K562 (cell line): ENCODE data around the gene FAM131C. TPM values are rescaled to one million over a fixed set of nuclear protein-coding genes. Genes with fewer than 3 reads are reported as not detected.

Experiments
- ATAC-seq: fragments of 200-7000 bp; cut with Tn5 transposase; 3 replicates; pipeline ENCODE4 v1.9.1; 2020; ENCODE audit warnings: moderate library complexity
- BruUV-seq: library from RNA; stranded (reverse); fragments of 400-500 nt; replicated peaks from 2 replicates; lab custom pipeline; 2021; lab: Mats Ljungman, UMichigan
- CTCF ChIA-PET: fragments of 300-600 bp; formaldehyde crosslinking; extraction: SDS; loops from one replicate; lab custom pipeline; 2021; ENCODE audit warnings: low intra/inter-chr PET ratio; lab: Yijun Ruan, JAX
- POLR2A ChIA-PET: fragments of 300-600, 350-650 bp; sonication (Branson Sonifier 250); formaldehyde crosslinking; extraction: SDS; loops from one replicate; lab custom pipeline; 2021; ENCODE audit warnings: antibody characterized with exemption, inconsistent platforms; lab: Yijun Ruan, JAX
- DNase-seq, 4 experiments: peaks; one replicate each; pipeline versions ENCODE4 v3.0.0 to v3.0.0-alpha.2; 2011 to 2018; ENCODE audit warnings: low spot score in 3 of 4, mixed read lengths in 3 of 4; ENCODE audit errors: extremely low read depth in 1 of 4
- FAIRE-seq: peaks from 2 replicates; lab custom pipeline; 2011; peaks lifted over from hg19 to GRCh38; lab: Jason Lieb, UNC
- H2AFZ ChIP-seq: 2 replicates; pipeline ENCODE4 v1.6.0; 2011; ENCODE audit warnings: low read depth, low read length, control low read depth, inconsistent platforms
- H3K27ac ChIP-seq: fragments of 200-600 bp; 3 replicates; pipeline ENCODE4 v1.8.0; 2011; ENCODE audit warnings: low read depth, mild to moderate bottlenecking, control low read depth, inconsistent platforms, low read length, moderate library complexity, mixed read lengths; ENCODE audit errors: extremely low read depth
- H3K27me3 ChIP-seq, 2 experiments: fragments of 300-600 bp in 1 of 2; 2 replicates in 1 of 2; 3 replicates in 1 of 2; pipeline versions ENCODE4 v1.6.0 to v1.8.0; 2011; ENCODE audit warnings: inconsistent platforms in 2 of 2, low read length in 2 of 2, mild to moderate bottlenecking in 1 of 2, mixed read lengths in 1 of 2, moderate library complexity in 1 of 2; ENCODE audit not compliant: control insufficient read depth in 2 of 2, insufficient read depth in 2 of 2
- H3K36me3 ChIP-seq: fragments of 300-600 bp; 3 replicates; pipeline ENCODE4 v1.8.0; 2011; ENCODE audit warnings: mild to moderate bottlenecking, low read length, inconsistent platforms; ENCODE audit not compliant: control insufficient read depth, insufficient read depth
- H3K4me1 ChIP-seq, 2 experiments: fragments of 200-600 bp in 1 of 2; replicated peaks in 1 of 2; 2 replicates in 1 of 2; 3 replicates in 1 of 2; pipeline versions ENCODE4 v1.5.1 to v1.8.0; 2011; ENCODE audit warnings: inconsistent platforms in 2 of 2, low read length in 2 of 2, mild to moderate bottlenecking in 1 of 2, mixed read lengths in 1 of 2, moderate library complexity in 1 of 2; ENCODE audit not compliant: control insufficient read depth in 2 of 2, insufficient read depth in 2 of 2
- H3K4me2 ChIP-seq: 2 replicates; pipeline ENCODE4 v1.6.1; 2011; ENCODE audit warnings: low read length, control low read depth, inconsistent platforms, mixed read lengths; ENCODE audit not compliant: insufficient read depth
- H3K4me3 ChIP-seq: fragments of 200-600 bp; sonication (generic), shearing (Covaris generic); 2 replicates; pipeline ENCODE4 v1.5.1; 2016; ENCODE audit warnings: control low read depth, inconsistent platforms
- H3K79me2 ChIP-seq: fragments of 200-600 bp; 3 replicates; pipeline ENCODE4 v1.8.0; 2011; ENCODE audit warnings: low read length, inconsistent platforms; ENCODE audit not compliant: control insufficient read depth, insufficient read depth
- H3K9ac ChIP-seq, 2 experiments: 2 replicates each; pipeline versions ENCODE4 v1.6.0 to v1.6.1; 2011; ENCODE audit warnings: low read depth in 2 of 2, low read length in 2 of 2, control low read depth in 1 of 2, inconsistent platforms in 1 of 2, mild to moderate bottlenecking in 1 of 2, mixed read lengths in 1 of 2; ENCODE audit not compliant: insufficient read depth in 1 of 2
- H3K9me1 ChIP-seq: one replicate; pipeline ENCODE4 v1.6.0; 2011; ENCODE audit warnings: inconsistent platforms, mild to moderate bottlenecking, low read length, moderate library complexity; ENCODE audit not compliant: control insufficient read depth, insufficient read depth
- H3K9me3 ChIP-seq: replicated peaks from 2 replicates; pipeline ENCODE4 v1.5.1; 2011; ENCODE audit warnings: low read depth, low read length, inconsistent platforms; ENCODE audit not compliant: control insufficient read depth, insufficient read depth
- H4K20me1 ChIP-seq: replicated peaks from 2 replicates; pipeline ENCODE4 v1.6.1; 2011; ENCODE audit warnings: low read length, inconsistent platforms, mixed read lengths; ENCODE audit not compliant: control insufficient read depth, insufficient read depth
- CCAR2 ChIP-seq: fragments of 200-400 bp; formaldehyde crosslinking; IDR thresholded peaks from 2 replicates; pipeline ENCODE4 v1.6.1; 2017; ENCODE audit warnings: mild to moderate bottlenecking, low read depth, low read length
- IRF2 ChIP-seq: sonication (generic); formaldehyde crosslinking; IDR thresholded peaks from 2 replicates; pipeline ENCODE4 v1.8.1; 2022; ENCODE audit warnings: mild to moderate bottlenecking, missing genetic modification reagents
- KLF13 ChIP-seq: fragments of 450-650 bp; IDR thresholded peaks from 2 replicates; pipeline ENCODE4 v1.6.1; 2016; ENCODE audit warnings: missing genetic modification characterization, low read depth, mild to moderate bottlenecking, missing compliant biosample characterization, moderate library complexity, borderline replicate concordance
- ZFX ChIP-seq: sonication (generic); formaldehyde crosslinking; IDR thresholded peaks from 2 replicates; pipeline ENCODE4 v1.8.0; 2022; ENCODE audit warnings: mild to moderate bottlenecking, missing genetic modification reagents, moderate library complexity
- WGBS: fragments of 100-300 bp; shearing (Covaris generic); methylation state at CpG from one replicate; pipeline ENCODE4 v1.1.6; 2016; ENCODE audit warnings: low coverage, mixed read lengths; ENCODE audit not compliant: insufficient coverage; ENCODE audit errors: missing lambda C conversion rate; 5-methylcytosine and 5-hydroxymethylcytosine counted together
- in situ Hi-C: fragments of 300-500 bp; cut with MboI; formaldehyde crosslinking; loops from 4 replicates; pipeline ENCODE4 v1.15.0; 2018; ENCODE audit warnings: inconsistent platforms, mixed read lengths
- intact Hi-C: fragments of 100-400 bp; cut with micrococcal nuclease; formaldehyde crosslinking; loops from 2 replicates; pipeline ENCODE4 v1.14.2; 2022
- polyA plus RNA-seq, 8 experiments: library from polyadenylated mRNA; depleted of rRNA in 4 of 8; stranded (reverse) in 5 of 8; unstranded in 3 of 8; fragments of >200 nt; fragmentation: Nextera tagmentation in 2 of 8; fragmentation: Illumina TruSeq in 1 of 8; extraction: Ambion mirVana in 2 of 8; extraction: Trizol in 1 of 8; gene quantifications; 2 replicates each; pipeline versions ENCODE4 v1.2.1 to v1.2.3, GENCODE V29; 2011 to 2014; ENCODE audit warnings: inconsistent platforms in 1 of 8, missing spikeins in 1 of 8
- total RNA-seq, 7 experiments: library from RNA; depleted of rRNA in 6 of 7; stranded (reverse); fragments of >200 nt in 6 of 7; fragmentation: Illumina TruSeq in 2 of 7; extraction: Trizol in 2 of 7; gene quantifications; 2 replicates each; pipeline versions ENCODE4 v1.2.1 to v1.2.3, GENCODE V29; 2011 to 2021; ENCODE audit warnings: low replicate concordance in 1 of 7
- TF ChIP-seq, protein P1 (sequence below): fragments of 450-650 bp; IDR thresholded peaks from 2 replicates; pipeline ENCODE4 v1.6.1; 2016

FAM131C gene
- total and polyA plus RNA-seq, 9 of the 15 experiments (the other 6 are each of a cell fraction or from before 2014, with no cell fraction given), result 0.10 to 0.29 (median 0.16) TPM; not detected in 6

DNA sequence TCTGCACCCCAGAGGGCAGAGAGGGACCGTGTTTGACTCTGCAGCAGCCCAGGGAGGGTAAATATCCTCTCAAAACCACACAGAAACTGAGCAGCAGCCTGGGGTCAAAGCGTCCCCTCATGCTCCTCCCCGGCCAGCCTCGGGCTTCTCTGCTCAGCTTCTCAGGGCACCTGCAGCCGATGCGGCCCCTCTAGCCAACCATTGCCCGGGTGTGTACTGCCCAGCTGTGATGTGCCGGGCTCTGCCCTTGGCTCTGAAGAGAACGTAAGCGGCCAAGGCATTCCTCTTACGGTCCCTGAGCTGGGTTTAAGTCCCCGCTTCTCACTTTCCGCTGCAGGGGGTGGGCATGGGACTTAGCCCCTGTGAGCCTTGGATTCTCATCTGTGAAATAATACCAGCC, 5.5 kb downstream of the FAM131C start:
- H2AFZ ChIP-seq, result no peak overlapping the region
- ATAC-seq (no peak), FAIRE-seq (no peak), DNase-seq (no peak)
- intact Hi-C loops, result no loop called here
- no peak overlapping the region for H3K4me3 ChIP-seq
- no peaks in the 10 kb centered on the region for H3K36me3 ChIP-seq
- peaks cover 17 to 72% of the 10 kb centered on the region in 2 experiments for H3K27me3 ChIP-seq
- in situ Hi-C loops, result loop anchor here (10.0 kb wide), 1 partner anchor 53 kb away; the partner anchor contains the start of gene HSPB7
- no peaks in the 10 kb centered on the region for H3K9me1 ChIP-seq
- H4K20me1 ChIP-seq, result peaks cover 10% of the 10 kb centered on the region; the same call in 1 of the 2 replicates
- no TSS peak for BruUV-seq
- CTCF ChIA-PET, result no interaction called here
- TF ChIP-seq ZFX (CRISPR knock-in tag) (0 out of 2 replicates have a peak, but pooled peaks have one; percentile 12), KLF13 (tag) (no peak), CCAR2 (no peak), IRF2 (CRISPR knock-in tag) (no peak)
- TF ChIP-seq, protein P1, sequence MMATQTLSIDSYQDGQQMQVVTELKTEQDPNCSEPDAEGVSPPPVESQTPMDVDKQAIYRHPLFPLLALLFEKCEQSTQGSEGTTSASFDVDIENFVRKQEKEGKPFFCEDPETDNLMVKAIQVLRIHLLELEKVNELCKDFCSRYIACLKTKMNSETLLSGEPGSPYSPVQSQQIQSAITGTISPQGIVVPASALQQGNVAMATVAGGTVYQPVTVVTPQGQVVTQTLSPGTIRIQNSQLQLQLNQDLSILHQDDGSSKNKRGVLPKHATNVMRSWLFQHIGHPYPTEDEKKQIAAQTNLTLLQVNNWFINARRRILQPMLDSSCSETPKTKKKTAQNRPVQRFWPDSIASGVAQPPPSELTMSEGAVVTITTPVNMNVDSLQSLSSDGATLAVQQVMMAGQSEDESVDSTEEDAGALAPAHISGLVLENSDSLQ, result no peak
- POLR2A ChIA-PET, result interaction anchor here (0.5 to 1.2 kb wide), 2 partner anchors 100 to 138 kb away, joined by 3 to 4 read pairs; no protein-coding TSS in a partner anchor
- WGBS, result 30% methylated on average over 13 of the region's 13 CpGs
- H3K27ac ChIP-seq, result no peak overlapping the region
- H3K9me3 ChIP-seq, result no peaks in the 10 kb centered on the region
- no peaks in the 10 kb centered on the region for H3K79me2 ChIP-seq
- no peak overlapping the region for H3K4me2 ChIP-seq
- H3K9ac ChIP-seq, result 0 out of 4 replicates have a peak overlapping the region, but pooled peaks of 1 of the 2 experiments have one; percentile 19
- H3K4me1 ChIP-seq, result peaks cover 2 to 24% of the 10 kb centered on the region in 2 experiments; a peak in 3 of 5 replicates
